SU-DHL-6 (cell line): Measurements from ENCODE around the gene CNOT8.
"Not testable (repeated sequence)": the region's sequence is repeated elsewhere in the genome, so short reads cannot be mapped to it uniquely, and the experiment has no call there.

Experiments
- H2AFZ ChIP-seq: fragments of 200-600 bp; sonication (generic); 2 replicates; pipeline ENCODE4 v1.6.1; 2014; ENCODE audit warnings: low read depth, mild to moderate bottlenecking, moderate library complexity, mixed read lengths, antibody characterized with exemption, low read length; ENCODE audit not compliant: severe bottlenecking
- H3F3A ChIP-seq: fragments of 200-600 bp; shearing (Covaris generic); 2 replicates; pipeline ENCODE4 v1.6.0; 2016; ENCODE audit warnings: antibody characterized with exemption, mild to moderate bottlenecking; ENCODE audit not compliant: insufficient read depth
- H3K27ac ChIP-seq: fragments of 200-600 bp; sonication (generic); 2 replicates; pipeline ENCODE4 v1.5.1; 2016; ENCODE audit warnings: low read depth, mild to moderate bottlenecking, low read length, moderate library complexity, mixed read lengths
- H3K27me3 ChIP-seq: fragments of 200-600 bp; sonication (generic), shearing (Covaris generic); 2 replicates; pipeline ENCODE4 v1.6.0; 2014; ENCODE audit warnings: mild to moderate bottlenecking, low read length
- H3K36me3 ChIP-seq: fragments of 200-600 bp; sonication (generic); 2 replicates; pipeline ENCODE4 v1.6.1; 2014; ENCODE audit warnings: mild to moderate bottlenecking, low read length, mixed read lengths
- H3K4me2 ChIP-seq: fragments of 300-600, 200-600 bp; shearing (Covaris generic), sonication (generic); 2 replicates; pipeline ENCODE4 v1.6.0; 2014; ENCODE audit warnings: low read length, low read depth, mild to moderate bottlenecking; ENCODE audit not compliant: poor library complexity, severe bottlenecking
- H3K4me3 ChIP-seq: fragments of 200-600 bp; sonication (generic); 2 replicates; pipeline ENCODE4 v1.5.1; 2014; ENCODE audit warnings: antibody characterized with exemption, low read length, mild to moderate bottlenecking, mixed read lengths; ENCODE audit not compliant: insufficient read depth, poor library complexity, severe bottlenecking
- H3K79me2 ChIP-seq: fragments of 200-600 bp; sonication (generic); 2 replicates; pipeline ENCODE4 v1.6.1; 2014; ENCODE audit warnings: mild to moderate bottlenecking, low read length, moderate library complexity; ENCODE audit not compliant: insufficient read depth
- H3K9ac ChIP-seq: fragments of 200-600 bp; sonication (generic); 2 replicates; pipeline ENCODE4 v1.7.0; 2014; ENCODE audit warnings: mild to moderate bottlenecking, low read length
- H3K9me2 ChIP-seq: fragments of 200-600 bp; sonication (generic); replicated peaks from 2 replicates; pipeline ENCODE4 v1.6.1; 2014; ENCODE audit warnings: low read length; ENCODE audit not compliant: insufficient read depth
- H3K9me3 ChIP-seq: fragments of 200-600 bp; sonication (generic); 2 replicates; pipeline ENCODE4 v1.6.1; 2014; ENCODE audit warnings: low read length, mixed read lengths; ENCODE audit not compliant: insufficient read depth
- H4K20me1 ChIP-seq: fragments of 200-600 bp; sonication (generic); 2 replicates; pipeline ENCODE4 v1.6.1; 2014; ENCODE audit warnings: low read depth, mild to moderate bottlenecking, antibody characterized with exemption, low read length, moderate library complexity, mixed read lengths
- EZH2phosphoT487 ChIP-seq: fragments of 200-600 bp; sonication (generic), shearing (Covaris generic); conservative IDR thresholded peaks from 2 replicates; pipeline ENCODE4 v1.6.1; 2018; ENCODE audit warnings: mild to moderate bottlenecking, antibody characterized with exemption, low read length, moderate library complexity, mixed read lengths
- TF ChIP-seq, protein P1 (sequence below): fragments of 200-600 bp; sonication (generic); IDR thresholded peaks from one replicate; pipeline ENCODE4 v1.5.1; 2017; ENCODE audit warnings: antibody characterized with exemption, mild to moderate bottlenecking, low read length, moderate library complexity; ENCODE audit not compliant: insufficient read depth, poor library complexity, severe bottlenecking

CNOT8 gene

DNA sequence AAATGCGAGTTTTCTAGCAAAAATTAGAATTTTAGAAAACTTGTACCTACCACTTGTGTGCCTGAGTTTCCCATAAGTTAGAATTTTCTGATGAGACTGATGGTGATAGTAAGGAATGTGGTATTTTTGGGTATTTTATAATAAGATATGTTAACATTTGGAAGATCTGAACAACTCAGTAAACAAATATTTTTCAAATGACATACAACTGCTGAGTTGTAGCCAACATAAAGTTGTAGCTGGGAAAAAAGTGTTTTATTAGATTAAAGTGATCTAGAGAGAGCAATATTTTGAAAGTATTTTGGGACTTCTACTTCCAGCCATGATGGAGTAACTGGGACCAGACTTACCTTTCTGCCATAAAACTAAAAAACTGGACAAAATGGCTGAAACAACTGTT, 41.6 kb downstream of the CNOT8 start:
- Histone ChIP-seq H3K9ac (no peak overlapping the region), H3K4me3 (no peak overlapping the region), H3K36me3 (peaks cover 43% of the 10 kb centered on the region), H3F3A (no peaks in the 10 kb centered on the region), H4K20me1 (no peaks in the 10 kb centered on the region), H3K27ac (no peak overlapping the region), H3K79me2 (no peaks in the 10 kb centered on the region), H3K9me2 (no peaks in the 10 kb centered on the region), H3K27me3 (no peaks in the 10 kb centered on the region), H2AFZ (no peak overlapping the region), H3K9me3 (no peaks in the 10 kb centered on the region), H3K4me2 (no peak overlapping the region)
- TF ChIP-seq EZH2phosphoT487, result no peak
- TF ChIP-seq, protein P1, sequence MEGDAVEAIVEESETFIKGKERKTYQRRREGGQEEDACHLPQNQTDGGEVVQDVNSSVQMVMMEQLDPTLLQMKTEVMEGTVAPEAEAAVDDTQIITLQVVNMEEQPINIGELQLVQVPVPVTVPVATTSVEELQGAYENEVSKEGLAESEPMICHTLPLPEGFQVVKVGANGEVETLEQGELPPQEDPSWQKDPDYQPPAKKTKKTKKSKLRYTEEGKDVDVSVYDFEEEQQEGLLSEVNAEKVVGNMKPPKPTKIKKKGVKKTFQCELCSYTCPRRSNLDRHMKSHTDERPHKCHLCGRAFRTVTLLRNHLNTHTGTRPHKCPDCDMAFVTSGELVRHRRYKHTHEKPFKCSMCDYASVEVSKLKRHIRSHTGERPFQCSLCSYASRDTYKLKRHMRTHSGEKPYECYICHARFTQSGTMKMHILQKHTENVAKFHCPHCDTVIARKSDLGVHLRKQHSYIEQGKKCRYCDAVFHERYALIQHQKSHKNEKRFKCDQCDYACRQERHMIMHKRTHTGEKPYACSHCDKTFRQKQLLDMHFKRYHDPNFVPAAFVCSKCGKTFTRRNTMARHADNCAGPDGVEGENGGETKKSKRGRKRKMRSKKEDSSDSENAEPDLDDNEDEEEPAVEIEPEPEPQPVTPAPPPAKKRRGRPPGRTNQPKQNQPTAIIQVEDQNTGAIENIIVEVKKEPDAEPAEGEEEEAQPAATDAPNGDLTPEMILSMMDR, result no peak

DNA sequence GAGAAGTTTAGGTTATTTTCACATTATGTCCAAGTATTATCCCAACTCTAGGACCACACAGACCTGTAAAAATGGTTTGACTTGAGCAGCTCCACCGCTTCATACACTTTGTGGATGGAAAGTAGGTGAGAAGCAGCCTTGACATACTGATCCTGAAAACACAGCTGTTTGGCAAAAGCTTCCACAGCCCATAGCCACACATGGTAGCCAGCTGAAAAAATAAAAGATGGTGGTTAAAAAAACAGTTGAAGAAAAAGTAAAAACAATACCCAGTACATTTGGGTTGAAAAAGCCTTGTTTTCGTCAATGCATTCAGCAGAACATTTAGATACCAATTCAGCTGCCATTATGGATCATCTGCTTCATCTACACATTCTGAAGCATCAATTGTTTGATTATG, 42.8 kb downstream of the CNOT8 start:
- H3K36me3 ChIP-seq, result peaks cover 41% of the 10 kb centered on the region
- no peaks in the 10 kb centered on the region for H3K27me3 ChIP-seq
- H3K79me2 ChIP-seq, result no peaks in the 10 kb centered on the region
- no peak overlapping the region for H2AFZ ChIP-seq
- H3K9me3 ChIP-seq, result no peaks in the 10 kb centered on the region
- H3K4me3 ChIP-seq, result no peak overlapping the region
- H3F3A ChIP-seq, result no peaks in the 10 kb centered on the region
- no peak overlapping the region for H3K9ac ChIP-seq
- no peak overlapping the region for H3K4me2 ChIP-seq
- TF ChIP-seq, protein P1, result no peak
- no peak for TF ChIP-seq EZH2phosphoT487
- no peaks in the 10 kb centered on the region for H3K9me2 ChIP-seq
- no peaks in the 10 kb centered on the region for H4K20me1 ChIP-seq
- H3K27ac ChIP-seq, result no peak overlapping the region

DNA sequence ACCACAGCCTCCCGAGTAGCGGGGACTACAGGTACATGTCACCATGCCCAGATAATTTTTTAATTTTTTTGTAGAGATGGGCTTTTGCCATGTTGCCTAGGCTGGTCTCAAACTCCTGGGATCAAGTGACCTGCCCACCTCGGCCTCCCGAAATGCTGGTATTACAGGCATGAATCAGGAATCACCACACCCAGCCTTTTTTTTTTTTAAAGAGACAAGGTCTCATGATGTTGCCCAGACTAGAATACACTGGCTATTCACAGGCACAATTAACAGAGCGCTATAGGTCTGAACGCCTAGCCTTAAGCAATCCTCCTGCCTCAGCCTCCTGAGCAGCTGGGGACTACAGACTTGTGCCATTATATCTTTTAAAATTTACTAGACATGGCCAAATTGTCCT, 43.5 kb downstream of the CNOT8 start:
- Histone ChIP-seq H3K9me3 (no peaks in the 10 kb centered on the region), H3K79me2 (no peaks in the 10 kb centered on the region), H3F3A (no peaks in the 10 kb centered on the region), H3K27ac (no peak overlapping the region), H3K36me3 (peaks cover 39% of the 10 kb centered on the region), H3K4me3 (no peak overlapping the region), H3K4me2 (no peak overlapping the region), H3K9ac (no peak overlapping the region), H2AFZ (no peak overlapping the region), H3K27me3 (no peaks in the 10 kb centered on the region), H4K20me1 (no peaks in the 10 kb centered on the region), H3K9me2 (no peaks in the 10 kb centered on the region)
- TF ChIP-seq, protein P1, result no peak
- TF ChIP-seq EZH2phosphoT487, result no peak

DNA sequence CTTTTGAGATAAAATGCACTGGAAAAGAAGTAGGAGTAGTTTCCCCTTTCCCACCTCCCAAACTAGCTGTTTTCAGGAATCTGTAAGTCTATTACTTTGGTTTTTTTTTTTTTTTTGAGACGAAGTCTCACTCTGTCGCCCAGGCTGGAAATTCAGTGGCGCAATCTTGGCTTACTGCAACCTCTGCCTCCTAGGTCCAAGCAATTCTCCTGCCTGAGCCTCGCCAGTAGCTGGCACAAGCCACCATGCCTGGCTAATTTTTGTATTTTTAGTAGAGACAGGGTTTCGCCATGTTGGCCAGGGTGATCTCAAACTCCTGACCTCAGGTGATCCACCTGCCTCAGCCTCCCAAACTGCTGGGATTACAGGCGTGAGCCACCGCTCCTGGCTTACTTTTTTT, 47.2 kb downstream of the CNOT8 start:
- H3K27ac ChIP-seq, H3K9me2 ChIP-seq, H3K79me2 ChIP-seq, H3K27me3 ChIP-seq, H3K4me3 ChIP-seq, H3F3A ChIP-seq, H2AFZ ChIP-seq, H3K4me2 ChIP-seq, H3K9ac ChIP-seq, H3K9me3 ChIP-seq, H4K20me1 ChIP-seq: not testable (repeated sequence)
- H3K36me3 ChIP-seq, result peaks cover 24% of the 10 kb centered on the region
